Measurements from ENCODE around the gene CAPN11. TPM values are rescaled to one million over a fixed set of nuclear protein-coding genes. Genes with fewer than 3 reads are reported as not detected.

The CAPN11 gene
- polyA plus RNA-seq, 6 donors from 2014 or later, result not detected

DNA sequence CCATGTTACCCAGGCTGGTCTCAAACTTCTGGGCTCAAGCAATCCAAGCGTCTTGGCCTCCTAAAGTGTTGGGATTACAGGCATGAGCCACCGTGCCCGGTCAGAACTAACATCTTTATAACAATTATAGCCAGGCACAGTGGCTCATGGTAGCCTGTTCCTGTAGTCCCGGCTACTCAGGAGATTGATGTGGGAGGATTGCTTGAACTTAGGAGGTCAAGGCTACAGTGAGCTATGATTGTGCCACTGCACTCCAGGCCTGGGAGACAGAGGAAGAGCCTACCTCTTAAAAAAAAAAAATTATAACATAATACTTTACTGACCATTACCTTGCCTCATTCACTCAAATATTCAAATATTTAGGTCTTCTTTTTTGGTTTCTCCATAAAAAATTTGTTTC, 41.3 kb downstream of the CAPN11 start:
- Mint-ChIP-seq H3K9me3 (no peaks in the 10 kb centered on the region), H3K4me3 (no peak overlapping the region), H3K27ac (no peak overlapping the region), H3K36me3 (no peaks in the 10 kb centered on the region), H3K4me1 (no peaks in the 10 kb centered on the region), H3K27me3 (peaks cover 0 to 9% (median 5%) of the 10 kb centered on the region in 3 donors)
- DNase-seq, result no peak
- ATAC-seq (ENCODE audit: low read depth in 2 of 2), result no peak

DNA sequence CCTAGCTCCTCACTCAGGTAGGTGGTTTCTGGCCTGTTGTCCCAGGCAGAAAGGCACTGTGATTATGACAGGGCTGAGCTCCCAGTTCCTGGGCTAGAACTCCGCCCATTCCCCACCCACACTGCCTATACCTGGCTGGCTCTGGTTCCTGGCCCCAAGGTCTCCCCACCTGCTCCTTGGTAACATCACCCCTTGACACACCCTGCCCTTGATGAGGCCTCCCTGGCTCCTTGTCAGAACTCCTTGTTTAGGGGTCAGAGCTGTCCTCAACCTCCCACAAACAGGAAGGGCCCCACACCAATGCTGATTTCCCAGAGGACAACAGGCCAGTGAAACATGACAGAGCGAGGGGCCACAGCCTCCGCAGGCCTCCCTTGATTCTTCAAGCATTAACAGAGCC, 42.6 kb downstream of the CAPN11 start:
- DNase-seq (no peak), ATAC-seq (ENCODE audit: low read depth in 2 of 2) (no peak)
- Mint-ChIP-seq H3K4me1 (no peaks in the 10 kb centered on the region), H3K27ac (no peak overlapping the region), H3K4me3 (no peak overlapping the region), H3K9me3 (no peaks in the 10 kb centered on the region), H3K36me3 (no peaks in the 10 kb centered on the region), H3K27me3 (peaks cover 0 to 9% (median 5%) of the 10 kb centered on the region in 3 donors)

DNA sequence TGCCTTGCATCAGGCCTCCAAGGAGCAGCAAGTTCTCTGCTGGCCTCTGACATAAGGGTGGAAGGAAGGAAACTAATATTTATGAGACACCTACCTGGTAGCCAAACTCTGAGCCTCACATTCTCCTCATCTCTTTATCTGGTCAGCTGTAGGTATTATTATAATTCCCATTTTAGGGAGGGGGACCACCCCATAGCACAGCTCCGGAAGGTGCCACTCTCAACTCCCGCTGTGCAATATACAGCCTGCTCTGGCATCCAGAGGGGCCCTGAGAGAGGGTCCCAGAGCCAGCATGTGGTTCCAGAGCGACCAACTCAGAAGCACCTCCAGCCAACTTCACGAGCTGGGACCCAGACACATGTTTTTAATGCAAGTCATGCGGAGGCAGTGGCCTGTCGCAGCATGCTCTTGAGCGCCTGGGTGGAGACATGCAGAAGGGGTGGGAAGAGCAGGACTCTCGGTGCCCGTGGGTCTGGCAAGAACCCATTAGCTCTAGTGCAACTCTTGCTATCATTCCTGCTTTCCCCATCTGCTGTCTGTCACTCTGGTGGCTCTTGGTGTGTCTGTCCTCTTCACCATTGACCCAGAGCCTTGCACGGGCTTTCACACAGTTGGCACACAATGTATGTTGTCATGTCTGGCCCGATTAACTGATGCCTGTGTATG, 43.2 kb downstream of the CAPN11 start:
- H3K4me1 Mint-ChIP-seq, result no peaks in the 10 kb centered on the region
- H3K9me3 Mint-ChIP-seq, result no peaks in the 10 kb centered on the region
- no peak for DNase-seq
- peaks cover 0 to 9% (median 5%) of the 10 kb centered on the region in 3 donors for H3K27me3 Mint-ChIP-seq
- no peak for ATAC-seq (ENCODE audit: low read depth in 2 of 2)
- H3K27ac Mint-ChIP-seq, result no peak overlapping the region
- H3K4me3 Mint-ChIP-seq, result no peak overlapping the region
- H3K36me3 Mint-ChIP-seq, result no peaks in the 10 kb centered on the region

- no peak overlapping the region for H3K4me3 Mint-ChIP-seq
- DNase-seq, result no peak
- ATAC-seq (ENCODE audit: low read depth in 2 of 2), result no peak
- no peaks in the 10 kb centered on the region for H3K9me3 Mint-ChIP-seq
- H3K27ac Mint-ChIP-seq, result no peak overlapping the region
- no peaks in the 10 kb centered on the region for H3K36me3 Mint-ChIP-seq
- no peaks in the 10 kb centered on the region for H3K4me1 Mint-ChIP-seq
- H3K27me3 Mint-ChIP-seq, result peaks cover 0 to 9% (median 5%) of the 10 kb centered on the region in 3 donors
These were observed 43.8 kb downstream of the CAPN11 start for GRCh38 chr6:44202332-44202971.

- Mint-ChIP-seq H3K27ac (no peak overlapping the region), H3K4me3 (no peak overlapping the region), H3K4me1 (no peaks in the 10 kb centered on the region), H3K9me3 (no peaks in the 10 kb centered on the region), H3K27me3 (peaks cover 0 to 13% (median 5%) of the 10 kb centered on the region in 3 donors), H3K36me3 (no peaks in the 10 kb centered on the region)
- no peak for ATAC-seq (ENCODE audit: low read depth in 2 of 2)
- DNase-seq, result no peak
These were observed 44.5 kb downstream of the CAPN11 start for GRCh38 chr6:44202972-44203750.

DNA sequence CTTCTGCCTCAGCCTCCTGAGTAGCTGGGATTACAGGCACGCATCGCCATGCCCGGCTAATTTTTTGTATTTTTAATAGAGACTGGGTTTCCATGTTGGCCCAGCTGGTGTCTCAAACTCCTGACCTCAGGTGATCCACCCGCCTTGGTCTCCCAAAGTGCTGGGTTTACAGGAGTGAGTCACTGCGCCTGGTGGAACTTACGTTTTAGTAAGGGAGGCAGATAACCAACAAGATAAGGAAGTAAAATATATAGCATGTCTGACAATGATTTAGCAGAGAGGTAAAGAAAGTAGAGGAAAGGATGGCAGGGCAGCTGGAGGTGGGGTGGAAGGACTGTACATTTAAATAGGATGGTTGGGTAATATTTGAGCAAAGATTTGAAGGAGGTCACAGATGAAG, 45.3 kb downstream of the CAPN11 start:
- Mint-ChIP-seq H3K4me3 (no peak overlapping the region), H3K4me1 (no peaks in the 10 kb centered on the region), H3K9me3 (no peaks in the 10 kb centered on the region), H3K27me3 (peaks cover 0 to 17% (median 5%) of the 10 kb centered on the region in 3 donors), H3K36me3 (no peaks in the 10 kb centered on the region), H3K27ac (no peak overlapping the region)
- ATAC-seq (ENCODE audit: low read depth in 2 of 2) (no peak), DNase-seq (no peak)

GRCh38 chr6:44207966-44208365, 49.3 kb downstream of the CAPN11 start:
- H3K27ac Mint-ChIP-seq, result peak overlapping the region in 1 of 6 donors; percentile 67
- H3K27me3 Mint-ChIP-seq, result peaks cover 0 to 9% (median 0%) of the 10 kb centered on the region in 3 donors
- no peaks in the 10 kb centered on the region for H3K9me3 Mint-ChIP-seq
- H3K4me1 Mint-ChIP-seq, result no peaks in the 10 kb centered on the region
- no peak for ATAC-seq (ENCODE audit: low read depth in 2 of 2)
- no peak overlapping the region for H3K4me3 Mint-ChIP-seq
- no peak for DNase-seq
- H3K36me3 Mint-ChIP-seq, result no peaks in the 10 kb centered on the region

DNA sequence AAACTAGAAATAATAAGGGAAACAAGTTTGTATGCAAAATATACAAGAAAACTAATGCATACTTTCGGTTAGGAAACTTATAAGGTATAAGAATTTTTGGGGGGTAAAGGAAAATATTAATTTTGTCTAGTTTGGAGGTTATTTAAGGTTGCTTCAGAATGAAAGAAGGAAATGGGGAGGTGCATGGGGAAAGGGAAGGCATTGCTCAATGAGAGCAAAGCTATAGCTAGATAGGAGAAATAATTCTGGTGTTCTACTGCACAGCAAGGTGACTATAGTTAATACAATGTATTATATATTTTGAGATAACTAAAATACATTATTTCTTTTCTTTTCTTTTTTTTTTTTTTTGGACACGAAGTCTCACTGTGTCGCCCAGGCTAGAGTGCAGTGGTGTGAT, 52.7 kb downstream of the CAPN11 start:
- Mint-ChIP-seq H3K36me3 (no peaks in the 10 kb centered on the region), H3K27me3 (peaks cover 0 to 15% (median 0%) of the 10 kb centered on the region in 3 donors), H3K27ac (peak overlapping the region in 1 of 6 donors; percentile 6), H3K9me3 (no peaks in the 10 kb centered on the region), H3K4me3 (no peak overlapping the region), H3K4me1 (no peaks in the 10 kb centered on the region)
- ATAC-seq (ENCODE audit: low read depth in 2 of 2), result no peak
- no peak for DNase-seq

- ATAC-seq (ENCODE audit: low read depth in 2 of 2) (no peak), DNase-seq (no peak)
- peak overlapping the region in 1 of 6 donors; percentile 1 for H3K27ac Mint-ChIP-seq
- H3K36me3 Mint-ChIP-seq, result no peaks in the 10 kb centered on the region
- peaks cover 5 to 10% (median 5%) of the 10 kb centered on the region in 3 donors for H3K4me1 Mint-ChIP-seq
- H3K4me3 Mint-ChIP-seq, result no peak overlapping the region
- H3K9me3 Mint-ChIP-seq, result no peaks in the 10 kb centered on the region
- peaks cover 0 to 7% (median 0%) of the 10 kb centered on the region in 3 donors for H3K27me3 Mint-ChIP-seq
These were observed 55.7 kb downstream of the CAPN11 start for GRCh38 chr6:44214307-44214706.

DNA sequence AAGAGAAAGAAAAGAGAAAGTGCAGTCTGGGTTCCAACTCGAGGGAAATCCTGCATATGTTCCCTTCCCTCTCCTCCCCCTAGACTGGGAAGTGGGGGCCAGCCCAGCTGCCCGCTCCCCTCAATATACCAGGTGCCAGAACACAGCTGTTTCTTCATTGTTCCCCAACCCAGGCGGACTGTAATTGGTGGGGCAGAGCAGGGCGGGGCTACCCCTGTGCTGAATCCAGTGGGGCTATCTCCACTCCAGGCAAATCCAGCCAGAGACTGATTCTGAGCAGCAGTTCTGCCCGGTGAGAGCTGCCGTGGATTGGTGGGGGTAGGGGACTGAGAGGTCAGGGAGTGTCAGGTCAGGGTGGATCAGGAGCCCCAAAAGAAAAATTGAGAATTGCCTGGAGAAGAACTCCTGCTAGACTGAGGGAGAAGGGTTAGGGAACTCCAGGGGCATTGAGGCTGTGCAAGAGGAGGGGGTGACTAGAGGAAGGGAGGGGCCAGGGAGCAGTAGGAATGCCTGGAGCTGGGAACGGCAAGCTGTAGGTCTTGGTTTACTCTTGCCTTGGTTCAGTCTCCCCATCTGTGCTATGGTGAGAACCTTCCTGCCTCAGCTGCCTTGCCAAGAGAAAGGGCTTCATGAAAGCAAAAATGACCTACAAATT, 58.2 kb downstream of the CAPN11 start, which contains the start of gene MYMX:
Gene MYMX (plus strand): TSS at position 250 of the 655 bp plus-strand sequence. CDS start 546 bp downstream, outside the sequence.
- no peak for ATAC-seq (ENCODE audit: low read depth in 2 of 2)
- Mint-ChIP-seq H3K4me1 (peaks cover 17 to 24% (median 18%) of the 10 kb centered on the region in 3 donors), H3K27ac (peak within 1 kb of the TSS in 2 of 6 donors; percentile 38 to 71), H3K4me3 (peak within 1 kb of the TSS in 3 of 8 donors; percentile 3 to 41 (median 6)), H3K27me3 (peaks cover 0 to 7% (median 0%) of the 10 kb centered on the region in 3 donors), H3K9me3 (no peaks in the 10 kb centered on the region), H3K36me3 (no peaks in the 10 kb centered on the region)
- DNase-seq, result no peak

DNA sequence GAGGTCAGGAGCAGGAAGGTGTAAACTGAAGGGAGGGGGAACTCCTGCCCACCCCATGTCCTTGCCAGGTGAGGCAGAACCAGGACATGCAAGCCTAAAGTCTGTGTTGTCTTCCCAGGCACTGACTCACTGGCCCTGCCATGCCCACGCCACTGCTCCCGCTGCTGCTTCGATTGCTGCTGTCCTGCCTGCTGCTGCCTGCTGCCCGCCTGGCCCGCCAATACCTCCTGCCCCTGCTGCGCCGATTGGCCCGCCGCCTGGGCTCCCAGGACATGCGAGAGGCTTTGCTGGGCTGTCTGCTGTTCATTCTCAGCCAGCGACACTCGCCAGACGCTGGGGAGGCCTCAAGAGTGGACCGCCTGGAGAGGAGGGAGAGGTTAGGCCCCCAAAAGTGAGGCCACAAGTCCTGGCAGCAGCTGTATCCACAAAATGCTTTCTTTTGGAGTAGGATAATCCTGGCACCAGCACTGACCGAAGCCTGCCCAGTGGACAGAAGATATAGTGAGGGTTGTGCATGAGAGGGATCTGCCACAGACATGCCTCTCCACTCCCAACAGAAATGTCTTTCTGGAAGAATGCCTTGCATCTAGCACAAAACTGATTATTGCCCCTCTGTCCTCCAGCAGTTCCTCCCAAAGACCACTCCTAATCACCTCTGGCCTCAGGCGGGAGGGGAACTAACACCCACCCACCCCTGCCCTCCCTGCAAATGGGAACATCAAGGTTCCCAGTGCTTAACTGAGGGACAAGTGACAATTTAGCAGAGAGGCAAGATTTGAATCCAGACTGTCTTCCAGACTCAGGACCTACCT, 58.9 kb downstream of the CAPN11 start:
- peak overlapping the region in 1 of 8 donors; percentile 77 for H3K4me3 Mint-ChIP-seq
- peaks cover 0 to 7% (median 0%) of the 10 kb centered on the region in 3 donors for H3K27me3 Mint-ChIP-seq
- H3K9me3 Mint-ChIP-seq, result no peaks in the 10 kb centered on the region
- no peak for DNase-seq
- peaks cover 19 to 28% (median 21%) of the 10 kb centered on the region in 3 donors for H3K4me1 Mint-ChIP-seq
- peak overlapping the region in 1 of 6 donors; percentile 38 for H3K27ac Mint-ChIP-seq
- H3K36me3 Mint-ChIP-seq, result no peaks in the 10 kb centered on the region
- ATAC-seq (ENCODE audit: low read depth in 2 of 2), result no peak

DNA sequence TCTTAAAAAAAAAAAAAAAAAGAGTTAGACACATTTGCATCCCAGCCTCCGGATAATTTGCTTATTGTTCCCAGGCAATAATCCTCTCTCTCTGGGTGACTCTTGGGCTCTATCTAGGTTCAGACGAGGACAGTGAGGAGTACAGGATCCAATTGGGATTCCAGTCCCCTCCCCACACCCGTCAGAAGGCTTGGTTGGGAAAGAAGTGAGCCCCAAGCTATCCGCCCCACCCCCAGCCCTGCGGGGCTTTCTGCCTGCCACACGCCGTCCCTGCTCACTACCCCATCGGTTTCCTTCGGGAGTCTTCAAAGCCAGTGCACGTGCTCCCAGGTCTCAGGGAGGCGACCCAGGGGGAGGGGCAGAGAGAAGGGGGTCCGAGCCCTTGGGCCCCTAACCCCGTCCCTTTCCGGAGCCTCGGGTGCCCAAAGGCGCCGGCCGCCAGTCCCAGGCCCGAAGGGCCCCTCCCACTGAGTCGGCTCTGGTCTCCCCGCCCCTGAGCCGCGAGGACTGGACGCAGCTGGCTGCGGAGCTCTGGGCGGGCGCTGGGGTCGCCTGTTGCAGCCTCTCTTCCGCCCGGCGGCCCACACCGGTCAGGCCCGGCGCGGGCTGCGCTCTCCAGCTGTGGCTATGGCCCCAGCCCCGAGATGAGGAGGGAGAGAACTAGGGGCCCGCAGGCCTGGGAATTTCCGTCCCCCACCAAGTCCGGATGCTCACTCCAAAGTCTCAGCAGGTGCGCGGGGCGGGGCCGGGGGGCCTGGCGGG, 60.6 kb downstream of the CAPN11 start:
- Mint-ChIP-seq H3K4me1 (peaks cover 29 to 38% (median 33%) of the 10 kb centered on the region in 3 donors), H3K27ac (peak overlapping the region in 3 of 6 donors; percentile 34 to 76 (median 62)), H3K27me3 (peaks cover 0 to 9% (median 0%) of the 10 kb centered on the region in 3 donors), H3K4me3 (peak overlapping the region; percentile 78 to 89 (median 82)), H3K36me3 (no peaks in the 10 kb centered on the region), H3K9me3 (no peaks in the 10 kb centered on the region)
- ATAC-seq (ENCODE audit: low read depth in 2 of 2) (peak; percentile 5 to 24), DNase-seq (peak; percentile 34)

All from naive B cell (primary cell).